Smooth muscle cell (in vitro differentiated cells): ENCODE measurements around the gene DEFB124. TPM values are rescaled to one million over a fixed set of nuclear protein-coding genes. Genes with fewer than 3 reads are reported as not detected.
"Not testable (repeated sequence)": the region's sequence is repeated elsewhere in the genome, so short reads cannot be mapped to it uniquely, and the experiment has no call there.

Source experiments
- DNase-seq: peaks from one replicate; lab custom pipeline; 2025; ENCODE audit not compliant: unreplicated experiment; lab: John Stamatoyannopoulos, UW
- H2AFZ ChIP-seq: fragments of 200-600 bp; sonication (generic); 2 replicates; pipeline ENCODE4 v1.6.0; 2016; ENCODE audit warnings: antibody characterized with exemption, low read depth, mild to moderate bottlenecking
- H3F3A ChIP-seq: fragments of 200-600 bp; sonication (generic); 2 replicates; pipeline ENCODE4 v1.6.0; 2017; ENCODE audit warnings: antibody characterized with exemption, low read depth
- H3K27ac ChIP-seq: fragments of 200-600 bp; sonication (generic); 2 replicates; pipeline ENCODE4 v1.5.1; 2016; ENCODE audit warnings: low read depth, mild to moderate bottlenecking
- H3K27me3 ChIP-seq: fragments of 200-600 bp; sonication (generic); 2 replicates; pipeline ENCODE4 v1.6.1; 2016; ENCODE audit warnings: low read depth, mild to moderate bottlenecking
- H3K36me3 ChIP-seq: fragments of 200-600 bp; sonication (generic); 2 replicates; pipeline ENCODE4 v1.5.1; 2016; ENCODE audit warnings: low read depth
- H3K4me1 ChIP-seq: fragments of 200-600 bp; sonication (generic); 2 replicates; pipeline ENCODE4 v1.5.1; 2016; ENCODE audit warnings: low read depth
- H3K4me2 ChIP-seq: fragments of 200-600 bp; sonication (generic); 2 replicates; pipeline ENCODE4 v1.6.0; 2016; ENCODE audit warnings: mild to moderate bottlenecking
- H3K4me3 ChIP-seq: fragments of 200-600 bp; sonication (generic); 2 replicates; pipeline ENCODE4 v1.5.1; 2016; ENCODE audit warnings: mild to moderate bottlenecking
- H3K79me2 ChIP-seq: fragments of 200-600 bp; sonication (generic); 2 replicates; pipeline ENCODE4 v1.6.0; 2016; ENCODE audit warnings: low read depth, mild to moderate bottlenecking
- H3K9ac ChIP-seq: fragments of 200-600 bp; sonication (generic); 2 replicates; pipeline ENCODE4 v1.6.0; 2016; ENCODE audit warnings: low read depth
- H3K9me3 ChIP-seq: fragments of 200-600 bp; sonication (generic); replicated peaks from 2 replicates; pipeline ENCODE4 v1.5.1; 2016; ENCODE audit warnings: low read depth
- H4K20me1 ChIP-seq: fragments of 200-600 bp; sonication (generic); 2 replicates; pipeline ENCODE4 v1.6.0; 2016; ENCODE audit warnings: low read depth
- WGBS: methylation state at CpG from one replicate; pipeline ENCODE4 v1.1.7; 2016; ENCODE audit warnings: low lambda C conversion rate; 5-methylcytosine and 5-hydroxymethylcytosine counted together
- polyA plus RNA-seq: library from polyadenylated mRNA; unstranded; fragments of >200 nt; fragmentation: Nextera tagmentation; extraction: Ambion mirVana; gene quantifications from 2 replicates; pipeline ENCODE4 v1.2.1, GENCODE V29; 2016
- total RNA-seq: library from RNA; depleted of rRNA; stranded (reverse); fragments of >200 nt; gene quantifications from 2 replicates; pipeline ENCODE4 v1.2.3, GENCODE V29; 2014
- TF ChIP-seq, protein P1 (sequence below): fragments of 200-600 bp; sonication (generic); IDR thresholded peaks from 2 replicates; pipeline ENCODE4 v1.5.1; 2017; ENCODE audit warnings: borderline replicate concordance, mild to moderate bottlenecking, antibody characterized with exemption; ENCODE audit not compliant: insufficient read depth, poor library complexity, severe bottlenecking

Gene DEFB124
- total and polyA plus RNA-seq, 2 experiments from 2014 or later = not detected

DNA sequence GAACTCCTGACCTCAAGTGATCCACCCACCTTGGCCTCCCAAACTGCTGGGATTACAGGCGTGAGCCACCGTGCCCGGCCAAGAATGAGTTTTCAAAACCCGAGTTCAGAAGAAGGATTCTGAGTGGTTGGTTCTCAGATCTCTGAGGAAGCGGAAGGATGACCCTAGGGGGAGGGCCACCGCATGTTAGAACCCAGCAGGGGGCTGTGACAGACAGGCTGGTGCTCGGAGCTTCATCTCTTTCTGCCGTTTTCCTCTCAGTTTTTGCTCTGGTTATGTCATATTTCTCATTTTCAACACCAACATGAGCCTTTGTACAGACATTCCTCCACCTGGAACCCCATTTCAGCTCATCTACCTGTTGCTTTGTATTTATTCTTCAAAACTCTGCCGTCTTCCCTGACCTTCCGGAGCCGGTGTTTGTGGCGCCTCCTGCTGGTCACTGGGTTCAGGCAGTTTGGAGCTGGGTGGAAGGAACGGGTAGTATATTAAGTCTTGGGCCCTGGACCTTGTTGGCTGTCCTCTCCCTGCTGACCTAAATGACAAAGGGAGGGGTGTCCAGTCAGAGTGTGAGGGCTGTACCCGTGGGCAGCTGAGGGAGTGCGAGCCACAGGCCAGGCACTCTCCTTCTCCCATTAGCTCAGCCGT, 34.8 kb downstream of the DEFB124 start, which contains the start of gene DEFB123:
TSS of gene DEFB123 (plus strand) at position 621 of the 648 bp plus-strand sequence. CDS start 67 bp downstream, outside the sequence.
- H3F3A ChIP-seq = no peaks in the 10 kb centered on the region
- H3K4me2 ChIP-seq = no peak within 1 kb of the TSS
- no peak within 1 kb of the TSS for H3K27ac ChIP-seq
- no peak within 1 kb of the TSS for H3K4me3 ChIP-seq
- no peaks in the 10 kb centered on the region for H4K20me1 ChIP-seq
- H3K9me3 ChIP-seq = peaks cover 5% of the 10 kb centered on the region
- H2AFZ ChIP-seq = no peak within 1 kb of the TSS
- no peaks in the 10 kb centered on the region for H3K79me2 ChIP-seq
- H3K27me3 ChIP-seq = no peaks in the 10 kb centered on the region
- no peaks in the 10 kb centered on the region for H3K4me1 ChIP-seq
- no peak within 1 kb of the TSS for H3K9ac ChIP-seq
- no peaks in the 10 kb centered on the region for H3K36me3 ChIP-seq
- no peak for DNase-seq
- TF ChIP-seq, protein P1, sequence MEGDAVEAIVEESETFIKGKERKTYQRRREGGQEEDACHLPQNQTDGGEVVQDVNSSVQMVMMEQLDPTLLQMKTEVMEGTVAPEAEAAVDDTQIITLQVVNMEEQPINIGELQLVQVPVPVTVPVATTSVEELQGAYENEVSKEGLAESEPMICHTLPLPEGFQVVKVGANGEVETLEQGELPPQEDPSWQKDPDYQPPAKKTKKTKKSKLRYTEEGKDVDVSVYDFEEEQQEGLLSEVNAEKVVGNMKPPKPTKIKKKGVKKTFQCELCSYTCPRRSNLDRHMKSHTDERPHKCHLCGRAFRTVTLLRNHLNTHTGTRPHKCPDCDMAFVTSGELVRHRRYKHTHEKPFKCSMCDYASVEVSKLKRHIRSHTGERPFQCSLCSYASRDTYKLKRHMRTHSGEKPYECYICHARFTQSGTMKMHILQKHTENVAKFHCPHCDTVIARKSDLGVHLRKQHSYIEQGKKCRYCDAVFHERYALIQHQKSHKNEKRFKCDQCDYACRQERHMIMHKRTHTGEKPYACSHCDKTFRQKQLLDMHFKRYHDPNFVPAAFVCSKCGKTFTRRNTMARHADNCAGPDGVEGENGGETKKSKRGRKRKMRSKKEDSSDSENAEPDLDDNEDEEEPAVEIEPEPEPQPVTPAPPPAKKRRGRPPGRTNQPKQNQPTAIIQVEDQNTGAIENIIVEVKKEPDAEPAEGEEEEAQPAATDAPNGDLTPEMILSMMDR = no peak
- 77% methylated on average over 16 of the region's 16 CpGs for WGBS

DNA sequence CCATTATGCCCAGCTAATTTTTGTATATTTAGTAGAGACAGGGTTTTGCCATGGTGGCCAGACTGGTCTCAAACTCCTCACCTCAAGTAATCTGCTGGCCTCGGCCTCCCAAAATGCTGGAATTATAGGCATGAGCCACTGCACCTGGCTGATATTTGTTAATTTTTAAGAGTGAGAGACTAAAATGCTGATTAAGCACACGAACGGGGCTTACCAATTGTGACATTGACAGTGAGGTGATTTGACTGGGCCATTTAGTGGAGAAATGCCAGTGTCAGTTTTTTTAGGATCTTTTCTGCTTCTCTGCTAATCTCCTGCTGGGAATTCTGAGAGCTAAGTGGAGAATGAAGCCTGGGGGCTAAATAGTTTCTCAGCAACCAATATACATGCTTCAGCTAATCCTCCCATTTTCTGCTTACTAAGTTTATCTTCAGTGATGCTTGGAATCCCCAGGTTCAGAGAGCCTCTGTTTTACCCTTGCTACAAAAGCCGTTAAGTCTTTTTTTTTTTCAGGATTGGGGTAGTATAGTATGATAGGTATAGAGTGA, 44.3 kb downstream of the DEFB124 start:
- peaks cover 12% of the 10 kb centered on the region for H3K9me3 ChIP-seq
- TF ChIP-seq, protein P1 = no peak
- H3K4me1 ChIP-seq = no peaks in the 10 kb centered on the region
- DNase-seq = no peak
- H3K4me3 ChIP-seq = no peak overlapping the region
- no peaks in the 10 kb centered on the region for H3F3A ChIP-seq
- peaks cover 3% of the 10 kb centered on the region for H3K36me3 ChIP-seq
- H3K4me2 ChIP-seq = no peak overlapping the region
- no peaks in the 10 kb centered on the region for H3K27me3 ChIP-seq
- H3K79me2 ChIP-seq = no peaks in the 10 kb centered on the region
- no peak overlapping the region for H3K27ac ChIP-seq
- H4K20me1 ChIP-seq = no peaks in the 10 kb centered on the region
- H3K9ac ChIP-seq = no peak overlapping the region
- no peak overlapping the region for H2AFZ ChIP-seq
- 64% methylated on average over 4 of the region's 4 CpGs for WGBS

DNA sequence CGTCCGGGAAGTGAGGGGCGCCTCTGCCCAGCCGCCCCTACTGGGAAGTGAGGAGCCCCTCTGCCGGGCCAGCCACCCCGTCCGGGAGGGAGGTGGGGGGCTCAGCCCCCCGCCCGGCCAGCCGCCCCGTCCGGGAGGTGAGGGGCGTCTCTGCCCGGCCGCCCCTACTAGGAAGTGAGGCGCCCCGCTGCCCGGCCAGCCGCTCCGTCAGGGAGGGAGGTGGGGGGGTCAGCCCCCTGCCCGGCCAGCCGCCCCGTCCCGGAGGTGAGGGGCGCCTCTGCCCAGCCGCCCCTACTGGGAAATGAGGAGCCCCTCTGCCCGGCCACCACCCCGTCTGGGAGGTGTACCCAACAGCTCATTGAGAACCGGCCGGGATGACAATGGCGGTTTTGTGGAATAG, 47.4 kb downstream of the DEFB124 start:
- not testable (repeated sequence) for H3K79me2 ChIP-seq, H3K27me3 ChIP-seq, H3K4me3 ChIP-seq, DNase-seq, H3K27ac ChIP-seq, H3K4me2 ChIP-seq, H2AFZ ChIP-seq, H3K9ac ChIP-seq, H3K4me1 ChIP-seq, H4K20me1 ChIP-seq, H3K36me3 ChIP-seq, H3F3A ChIP-seq
- peaks cover 12% of the 10 kb centered on the region for H3K9me3 ChIP-seq
- 94% methylated on average over 8 of the region's 31 CpGs for WGBS

DNA sequence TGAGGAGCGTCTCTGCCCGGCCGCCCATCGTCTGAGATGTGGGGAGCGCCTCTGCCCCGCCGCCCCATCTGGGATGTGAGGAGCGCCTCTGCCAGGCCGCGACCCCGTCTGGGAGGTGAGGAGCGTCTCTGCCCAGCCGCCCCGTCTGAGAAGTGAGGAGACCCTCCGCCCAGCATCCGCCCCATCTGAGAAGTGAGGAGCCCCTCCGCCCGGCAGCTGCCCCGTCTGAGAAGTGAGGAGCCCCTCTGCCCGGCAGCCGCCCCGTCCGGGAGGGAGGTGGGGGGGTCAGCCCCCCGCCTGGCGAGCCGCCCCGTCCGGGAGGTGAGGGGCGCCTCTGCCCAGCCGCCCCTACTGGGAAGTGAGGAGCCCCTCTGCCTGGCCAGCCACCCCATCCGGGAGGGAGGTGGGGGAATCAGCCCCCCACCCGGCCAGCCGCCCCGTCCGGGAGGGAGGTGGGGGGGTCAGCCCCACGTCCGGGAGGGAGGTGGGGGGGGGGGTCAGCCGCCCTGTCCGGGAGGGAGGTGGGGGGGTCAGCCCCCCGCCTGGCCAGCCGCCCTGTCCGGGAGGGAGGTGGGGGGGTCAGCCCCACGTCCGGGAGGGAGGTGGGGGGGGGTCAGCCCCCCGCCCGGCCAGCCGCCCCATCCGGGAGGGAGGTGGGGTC, 47.9 kb downstream of the DEFB124 start:
- not testable (repeated sequence) for H3K4me3 ChIP-seq, H3K4me1 ChIP-seq, H3K79me2 ChIP-seq, H4K20me1 ChIP-seq, H3F3A ChIP-seq, H3K27me3 ChIP-seq, H3K36me3 ChIP-seq, DNase-seq, H3K27ac ChIP-seq, H3K4me2 ChIP-seq, H3K9ac ChIP-seq, H2AFZ ChIP-seq
- H3K9me3 ChIP-seq = peaks cover 12% of the 10 kb centered on the region
- WGBS = no CpG with 5 or more reads among the region's 48 CpGs
